HCT116 (cell line): ENCODE measurements around the gene FAM210B. TPM values are rescaled to one million over a fixed set of nuclear protein-coding genes. Genes with fewer than 3 reads are reported as not detected.

ENCODE experiments used
- ATAC-seq: fragments of 200-7000 bp; cut with Tn5 transposase; 2 replicates; pipeline ENCODE4 v1.9.1; 2020; ENCODE audit warnings: mild to moderate bottlenecking, moderate library complexity
- BruUV-seq: library from RNA; stranded (reverse); fragments of 400-500 nt; replicated peaks from 2 replicates; lab custom pipeline; 2021; lab: Mats Ljungman, UMichigan
- CTCF ChIA-PET: fragments of 300-600 bp; sonication (Branson Sonifier 250); formaldehyde crosslinking; loops from one replicate; lab custom pipeline; 2021; ENCODE audit warnings: antibody characterized with exemption; lab: Charles Lee
- POLR2A ChIA-PET: fragments of 300-600, 350-600 bp; sonication (Branson Sonifier 250); formaldehyde crosslinking; loops from one replicate; lab custom pipeline; 2021; ENCODE audit warnings: antibody characterized with exemption; lab: Charles Lee
- RAD21 ChIA-PET, 2 experiments: fragments of 300-600 bp; sonication (Branson Sonifier 250); formaldehyde crosslinking; loops; one replicate each; lab custom pipeline; 2023; ENCODE audit warnings: low total read pairs in 2 of 2; ENCODE audit not compliant: uncharacterized antibody in 2 of 2, unreplicated experiment in 2 of 2, low non-redundant PET in 1 of 2; lab: Charles Lee
- DNase-seq: peaks from one replicate; pipeline ENCODE4 v3.0.0-alpha.2; 2010; ENCODE audit warnings: low read depth, low spot score
- H2AFZ ChIP-seq: fragments of 200-600 bp; shearing (Covaris generic), sonication (generic); 2 replicates; pipeline ENCODE4 v1.6.1; 2017; ENCODE audit warnings: low read depth, mixed run types, mixed read lengths, antibody characterized with exemption, low read length; ENCODE audit not compliant: poor library complexity, severe bottlenecking
- H3K27ac ChIP-seq: 2 replicates; pipeline ENCODE4 v1.5.1; 2012; ENCODE audit warnings: low read depth, low read length
- H3K27me3 ChIP-seq: fragments of 200-600 bp; sonication (generic); 2 replicates; pipeline ENCODE4 v1.6.1; 2016; ENCODE audit warnings: mixed run types, low read length, mixed read lengths; ENCODE audit not compliant: insufficient read depth
- H3K36me3 ChIP-seq, 2 experiments: fragments of 200-500 bp in 1 of 2; fragments of 200-600 bp in 1 of 2; sonication (Bioruptor generic) in 1 of 2; sonication (generic) in 1 of 2; 2 replicates each; pipeline versions ENCODE4 v1.5.1 to v1.6.1; 2014 to 2016; ENCODE audit warnings: low read length in 2 of 2, inconsistent platforms in 1 of 2, mixed read lengths in 1 of 2, mixed run types in 1 of 2; ENCODE audit not compliant: insufficient read depth in 2 of 2, control insufficient read depth in 1 of 2
- H3K4me1 ChIP-seq, 2 experiments: fragments of 200-600 bp in 1 of 2; sonication (generic) in 1 of 2; 2 replicates each; pipeline versions ENCODE4 v1.5.1 to v1.6.1; 2012 to 2017; ENCODE audit warnings: low read length in 2 of 2, inconsistent platforms in 1 of 2, mild to moderate bottlenecking in 1 of 2, mixed read lengths in 1 of 2, mixed run types in 1 of 2, moderate library complexity in 1 of 2; ENCODE audit not compliant: insufficient read depth in 2 of 2, control insufficient read depth in 1 of 2
- H3K4me2 ChIP-seq: fragments of 200-600 bp; sonication (generic); 2 replicates; pipeline ENCODE4 v1.6.1; 2017; ENCODE audit warnings: mixed run types, low read length, mixed read lengths
- H3K4me3 ChIP-seq, 2 experiments: fragments of 200-600 bp in 1 of 2; sonication (generic) in 1 of 2; replicated peaks in 1 of 2; 2 replicates each; pipeline ENCODE4 v1.5.1; 2011 to 2016; ENCODE audit warnings: low read length in 2 of 2, control low read depth in 1 of 2, low read depth in 1 of 2, mild to moderate bottlenecking in 1 of 2, mixed read lengths in 1 of 2, mixed run types in 1 of 2
- H3K79me2 ChIP-seq: fragments of 200-600 bp; sonication (generic); 2 replicates; pipeline ENCODE4 v1.6.1; 2017; ENCODE audit warnings: mild to moderate bottlenecking, mixed run types, low read length, moderate library complexity, mixed read lengths; ENCODE audit not compliant: insufficient read depth
- H3K9ac ChIP-seq: fragments of 200-600 bp; sonication (generic); 2 replicates; pipeline ENCODE4 v1.6.1; 2016; ENCODE audit warnings: low read length, mixed read lengths
- H3K9me2 ChIP-seq: fragments of 200-600 bp; sonication (generic), shearing (Covaris generic); 2 replicates; pipeline ENCODE4 v1.6.1; 2017; ENCODE audit warnings: mixed run types, mild to moderate bottlenecking, moderate library complexity; ENCODE audit not compliant: insufficient read depth
- H3K9me3 ChIP-seq, 2 experiments: fragments of 200-500 bp in 1 of 2; fragments of 200-600 bp in 1 of 2; sonication (Bioruptor generic) in 1 of 2; sonication (generic) in 1 of 2; 2 replicates each; pipeline ENCODE4 v1.6.1; 2014 to 2017; ENCODE audit warnings: low read length in 2 of 2, mixed read lengths in 2 of 2, inconsistent platforms in 1 of 2, low read depth in 1 of 2, mild to moderate bottlenecking in 1 of 2, mixed run types in 1 of 2, moderate library complexity in 1 of 2; ENCODE audit not compliant: control insufficient read depth in 1 of 2, insufficient read depth in 1 of 2
- H4K20me1 ChIP-seq: fragments of 200-600 bp; sonication (generic), shearing (Covaris generic); 2 replicates; pipeline ENCODE4 v1.6.1; 2017; ENCODE audit warnings: mixed run types, mild to moderate bottlenecking, moderate library complexity; ENCODE audit not compliant: insufficient read depth
- ATF3 ChIP-seq: IDR thresholded peaks from 2 replicates; pipeline ENCODE4 v1.6.1; 2012
- CBX3 ChIP-seq: IDR thresholded peaks from 2 replicates; pipeline ENCODE4 v1.6.1; 2012; ENCODE audit warnings: low read depth
- CEBPB ChIP-seq: IDR thresholded peaks from 2 replicates; pipeline ENCODE4 v1.6.1; 2012; ENCODE audit warnings: low read depth
- CTCF ChIP-seq, 3 experiments: fragments of 200-600 bp in 1 of 3; sonication (generic) in 1 of 3; IDR thresholded peaks in 2 of 3; conservative IDR thresholded peaks in 1 of 3; 2 replicates each; pipeline ENCODE4 v1.5.1; 2012 to 2017; ENCODE audit warnings: low read depth in 2 of 3, low read length in 2 of 3, antibody characterized with exemption in 1 of 3, borderline replicate concordance in 1 of 3, control low read depth in 1 of 3, mild to moderate bottlenecking in 1 of 3, mixed read lengths in 1 of 3, mixed run types in 1 of 3, moderate library complexity in 1 of 3; ENCODE audit not compliant: insufficient read depth in 1 of 3
- EGR1 ChIP-seq: IDR thresholded peaks from 2 replicates; pipeline ENCODE4 v1.6.1; 2012; ENCODE audit warnings: low read depth
- ELF1 ChIP-seq: IDR thresholded peaks from 2 replicates; pipeline ENCODE4 v1.6.1; 2012; ENCODE audit warnings: low read depth, borderline replicate concordance
- EZH2 ChIP-seq: fragments of 200-600 bp; sonication (generic); IDR thresholded peaks from 2 replicates; pipeline ENCODE4 v1.6.1; 2017; ENCODE audit warnings: antibody characterized with exemption, mixed run types
- EZH2phosphoT487 ChIP-seq: fragments of 200-600 bp; IDR thresholded peaks from 2 replicates; pipeline ENCODE4 v1.6.1; 2018; ENCODE audit warnings: antibody characterized with exemption, borderline replicate concordance
- FOSL1 ChIP-seq: IDR thresholded peaks from 2 replicates; pipeline ENCODE4 v1.6.1; 2012; ENCODE audit warnings: low read depth
- JUND ChIP-seq: IDR thresholded peaks from 2 replicates; pipeline ENCODE4 v1.6.1; 2012
- MAX ChIP-seq: IDR thresholded peaks from 2 replicates; pipeline ENCODE4 v1.6.1; 2012
- POLR2A ChIP-seq: IDR thresholded peaks from 2 replicates; pipeline ENCODE4 v1.7.0; 2011; ENCODE audit warnings: borderline replicate concordance; ENCODE audit not compliant: insufficient read depth, insufficient read length; ENCODE audit errors: extremely low read depth
- POLR2AphosphoS5 ChIP-seq: IDR thresholded peaks from 2 replicates; pipeline ENCODE4 v1.6.1; 2011; ENCODE audit warnings: mild to moderate bottlenecking, low read depth, low read length, moderate library complexity
- RAD21 ChIP-seq: IDR thresholded peaks from 2 replicates; pipeline ENCODE4 v1.6.1; 2012; ENCODE audit warnings: low read depth, mild to moderate bottlenecking
- SIN3A ChIP-seq: IDR thresholded peaks from 2 replicates; pipeline ENCODE4 v1.6.1; 2012; ENCODE audit warnings: low read depth
- SP1 ChIP-seq: IDR thresholded peaks from 2 replicates; pipeline ENCODE4 v1.6.1; 2012; ENCODE audit warnings: low read depth
- SRF ChIP-seq: IDR thresholded peaks from 2 replicates; pipeline ENCODE4 v1.6.1; 2012; ENCODE audit warnings: low read depth
- YY1 ChIP-seq: IDR thresholded peaks from 2 replicates; pipeline ENCODE4 v1.6.1; 2011; ENCODE audit warnings: low read length, low read depth, moderate library complexity, mild to moderate bottlenecking; ENCODE audit not compliant: insufficient replicate concordance; ENCODE audit errors: extremely low read depth
- ZBTB33 ChIP-seq: IDR thresholded peaks from 2 replicates; pipeline ENCODE4 v1.6.1; 2011; ENCODE audit warnings: mild to moderate bottlenecking, low read length, moderate library complexity; ENCODE audit not compliant: insufficient replicate concordance; ENCODE audit errors: extremely low read depth
- ZNF274 ChIP-seq: fragments of 200-500 bp; sonication (Bioruptor generic); IDR thresholded peaks from 2 replicates; pipeline ENCODE4 v1.6.1; 2014; ENCODE audit warnings: mild to moderate bottlenecking, low read depth, low read length, inconsistent platforms
- intact Hi-C: fragments of 100-400 bp; cut with micrococcal nuclease; formaldehyde crosslinking; loops from 2 replicates; pipeline ENCODE4 v1.10.0; 2022
- total RNA-seq: library from RNA; stranded (reverse); gene quantifications from one replicate; pipeline ENCODE4 v1.2.1, GENCODE V29; 2021; ENCODE audit not compliant: unreplicated experiment

FAM210B gene
- total RNA-seq, 1 experiment from 2014 or later: 12.0 TPM

GRCh38 chr20:56417911-56418310 lies 59.1 kb downstream of the FAM210B start:
- H2AFZ ChIP-seq: no peak overlapping the region
- CTCF ChIA-PET: no interaction called here
- no peak overlapping the region for H3K9ac ChIP-seq
- RAD21 ChIA-PET: no interaction called here
- intact Hi-C loops: no loop called here
- no peak for TF ChIP-seq EZH2
- TF ChIP-seq YY1: no peak
- no peak for TF ChIP-seq CBX3
- TF ChIP-seq ATF3: no peak
- no peak for TF ChIP-seq JUND
- TF ChIP-seq RAD21: no peak
- TF ChIP-seq SIN3A: no peak
- TF ChIP-seq CTCF (IDR thresholded peaks at IDR 0.05 in 2 of 3, conservative IDR thresholded peaks at IDR 0.05 in 1 of 3; ENCODE audit: borderline replicate concordance in 1 of 3, insufficient read depth in 1 of 3, low read depth in 2 of 3, low read length in 2 of 3): no peak
- TF ChIP-seq MAX: no peak
- TF ChIP-seq SP1: no peak
- no peak for TF ChIP-seq ZBTB33
- no peak for TF ChIP-seq POLR2AphosphoS5
- no peak for TF ChIP-seq FOSL1
- no peak for TF ChIP-seq POLR2A
- no peak for TF ChIP-seq ZNF274
- no peak for TF ChIP-seq EZH2phosphoT487
- TF ChIP-seq ELF1: no peak
- no peak for TF ChIP-seq CEBPB
- TF ChIP-seq EGR1: no peak
- TF ChIP-seq SRF: no peak
- TF ChIP-seq, all 23 proteins: peak for 0
- no peak overlapping the region for H3K4me3 ChIP-seq
- H3K27me3 ChIP-seq: no peaks in the 10 kb centered on the region
- H3K36me3 ChIP-seq: peaks cover 0 to 2% of the 10 kb centered on the region in 2 experiments; a peak in 1 of 4 replicates
- H3K4me2 ChIP-seq: no peak overlapping the region
- no peaks in the 10 kb centered on the region for H3K9me2 ChIP-seq
- no peaks in the 10 kb centered on the region for H3K79me2 ChIP-seq
- H3K27ac ChIP-seq: no peak overlapping the region
- DNase-seq (no peak), ATAC-seq (no peak)
- H3K4me1 ChIP-seq: peaks cover 14 to 18% of the 10 kb centered on the region in 2 experiments
- POLR2A ChIA-PET: no interaction called here
- no TSS peak for BruUV-seq
- no peaks in the 10 kb centered on the region for H4K20me1 ChIP-seq
- no peaks in the 10 kb centered on the region for H3K9me3 ChIP-seq
